Kasumi-1 (cell line): ENCODE results near the gene TBXA2R.
"Not testable (repeated sequence)": the region's sequence is repeated elsewhere in the genome, so short reads cannot be mapped to it uniquely, and the experiment has no call there.

Source experiments
- DNase-seq, 2 experiments: peaks; one replicate each; lab custom pipeline; 2025; lab: John Stamatoyannopoulos, UW

TBXA2R gene

GRCh38 chr19:3639479-3639878 lies 32.8 kb upstream of the TBXA2R start:
- no peak for DNase-seq

GRCh38 chr19:3638208-3639193 lies 31.8 kb upstream of the TBXA2R start:
- DNase-seq, result no peak

GRCh38 chr19:3637621-3638020 lies 30.9 kb upstream of the TBXA2R start:
- no peak for DNase-seq

- no peak for DNase-seq
Measured at GRCh38 chr19:3636962-3637361, 30.3 kb upstream of the TBXA2R start.

- no peak for DNase-seq
Measured at GRCh38 chr19:3636506-3636905, 29.8 kb upstream of the TBXA2R start.

GRCh38 chr19:3634496-3635045 lies 27.9 kb upstream of the TBXA2R start:
- no peak for DNase-seq

- DNase-seq, result no peak
Measured at GRCh38 chr19:3633559-3633988, 26.9 kb upstream of the TBXA2R start.

- DNase-seq, result no peak
Measured at GRCh38 chr19:3632739-3633558, 26.3 kb upstream of the TBXA2R start.

GRCh38 chr19:3632098-3632497 lies 25.4 kb upstream of the TBXA2R start:
- no peak for DNase-seq

- no peak for DNase-seq
Measured at GRCh38 chr19:3631053-3631861, 24.6 kb upstream of the TBXA2R start.

- not testable (repeated sequence) for DNase-seq
Measured at GRCh38 chr19:3628766-3629165, 22.1 kb upstream of the TBXA2R start.

GRCh38 chr19:3627351-3627723 lies 20.7 kb upstream of the TBXA2R start:
- no peak for DNase-seq

- peak; percentile 98 to 99 for DNase-seq
Measured at GRCh38 chr19:3626473-3627350, 20.0 kb upstream of the TBXA2R start, which contains the start of gene CACTIN. CACTIN (minus strand) TSS chr19:3626790; CDS start chr19:3626762, 28 bp downstream.

- DNase-seq, result no peak
Measured at GRCh38 chr19:3625996-3626472, 19.4 kb upstream of the TBXA2R start.

- DNase-seq, result no peak
Measured at GRCh38 chr19:3623716-3624115, 17.0 kb upstream of the TBXA2R start.

GRCh38 chr19:3622224-3622623 lies 15.5 kb upstream of the TBXA2R start:
- DNase-seq, result no peak

GRCh38 chr19:3621689-3622088 lies 15.0 kb upstream of the TBXA2R start:
- DNase-seq, result no peak

- no peak for DNase-seq
Measured at GRCh38 chr19:3620817-3621547, 14.3 kb upstream of the TBXA2R start.

GRCh38 chr19:3620145-3620816 lies 13.6 kb upstream of the TBXA2R start:
- DNase-seq, result no peak
